DMS 273 (cell line): ENCODE measurements around the gene MAN2C1.
A peak's percentile ranks its signal among the peaks of the same experiment; 100 is the strongest.
"Not testable (repeated sequence)": the region's sequence is repeated elsewhere in the genome, so short reads cannot be mapped to it uniquely, and the experiment has no call there.

Source experiments
- DNase-seq: peaks from one replicate; lab custom pipeline; 2025; ENCODE audit not compliant: unreplicated experiment; lab: John Stamatoyannopoulos, UW

MAN2C1 gene

DNA sequence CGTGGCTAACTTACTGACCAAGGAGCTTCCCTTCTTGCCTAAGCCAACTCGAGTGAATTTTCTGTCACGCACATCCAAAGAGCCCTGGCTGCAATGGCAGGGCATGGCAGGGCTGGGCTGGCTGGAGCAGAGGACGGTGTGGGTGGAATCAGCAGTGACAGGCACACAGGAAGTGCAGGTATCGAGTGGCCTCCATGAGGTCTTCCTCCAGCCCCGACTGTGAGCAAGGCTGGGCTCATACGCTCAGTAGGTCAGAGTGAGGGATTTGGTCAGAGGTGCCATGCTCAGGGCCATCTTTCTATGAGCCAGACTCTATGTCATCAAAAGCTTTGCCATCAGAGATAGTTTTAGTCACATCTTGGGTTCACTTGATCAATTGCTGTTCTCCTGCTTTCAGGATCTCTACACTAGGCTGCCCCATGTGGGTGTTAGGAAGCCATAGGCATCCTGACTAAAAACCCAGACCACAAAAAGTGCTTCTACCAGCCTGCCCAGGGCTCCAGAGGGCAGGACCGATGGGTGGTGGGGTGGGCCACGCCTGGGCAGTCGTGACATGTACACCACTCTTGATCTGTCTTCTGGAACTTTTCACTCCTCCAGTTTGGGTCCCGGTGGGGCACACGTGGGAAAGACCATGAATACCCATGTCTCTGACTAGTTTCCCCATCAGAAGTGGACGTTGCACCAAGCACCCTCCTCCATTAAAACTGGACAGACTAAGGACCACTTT, 55.1 kb downstream of the MAN2C1 start:
- no peak for DNase-seq

DNA sequence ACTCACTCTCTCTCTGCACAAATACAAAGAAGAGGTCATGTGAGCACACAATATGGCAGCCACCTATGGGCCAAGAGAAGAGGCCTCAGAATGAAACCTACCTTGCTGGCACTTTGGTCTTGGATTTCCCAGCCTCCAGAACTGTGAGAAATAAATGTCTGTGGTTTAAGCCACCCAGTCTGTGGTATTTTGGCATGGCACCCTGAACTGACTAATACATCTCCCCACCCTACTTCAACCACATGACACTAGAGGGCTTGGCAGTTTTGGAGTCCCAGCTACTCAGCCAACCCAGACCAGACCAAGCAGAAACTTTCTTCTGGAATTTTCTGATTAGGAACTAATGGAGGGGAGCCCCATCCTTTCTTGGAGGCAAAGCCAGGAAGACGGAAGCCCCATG, 55.9 kb downstream of the MAN2C1 start:
- not testable (repeated sequence) for DNase-seq

DNA sequence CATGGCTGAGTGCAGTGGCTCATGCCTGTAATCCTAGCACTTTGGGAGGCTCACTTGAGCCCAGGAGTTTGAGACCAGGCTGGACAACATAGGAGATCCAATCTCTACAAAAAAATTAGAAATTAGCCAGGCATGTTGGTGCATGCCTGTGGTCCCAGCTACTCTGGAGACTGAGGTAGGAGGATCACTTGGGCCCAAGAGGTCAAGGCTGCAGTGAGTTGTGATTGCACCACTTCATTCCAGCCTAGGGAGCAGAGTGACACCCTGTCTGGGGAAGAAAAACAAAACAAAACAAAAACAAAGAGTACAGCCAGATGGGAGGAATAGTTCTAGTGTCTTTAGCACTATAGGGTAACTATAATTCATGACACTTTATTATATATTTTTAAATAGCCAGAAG, 58.7 kb downstream of the MAN2C1 start:
- no peak for DNase-seq

DNA sequence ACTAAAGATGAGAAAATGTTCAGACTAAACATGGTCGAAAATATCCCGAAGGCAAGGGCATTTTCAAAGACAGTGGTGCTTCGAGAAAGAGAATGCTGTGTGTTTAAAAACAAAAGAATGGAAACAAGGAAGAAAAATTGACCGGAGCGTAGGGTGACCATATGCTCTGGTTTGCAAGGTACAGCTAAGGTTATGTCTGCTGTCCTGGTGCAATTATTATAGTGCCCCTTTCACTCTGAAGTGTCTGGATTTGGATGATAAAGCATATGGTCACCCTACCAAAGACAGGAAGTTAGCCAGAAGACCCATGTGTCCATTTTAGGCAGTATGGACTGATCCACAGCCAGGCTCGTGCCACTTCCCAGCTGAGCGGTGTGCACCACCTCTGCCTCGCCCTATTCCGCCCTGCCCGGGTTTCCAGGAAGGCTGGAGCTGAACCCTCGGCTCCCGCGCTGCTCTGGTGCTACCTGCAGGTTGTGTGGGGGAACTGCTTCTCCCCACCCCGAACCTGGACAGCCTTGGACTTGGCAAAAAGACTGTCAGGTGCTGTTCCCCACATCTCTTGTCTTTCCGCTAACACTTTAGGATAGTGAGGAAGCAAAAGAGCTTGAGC, 60.5 kb downstream of the MAN2C1 start:
- DNase-seq: peak; percentile 84

DNA sequence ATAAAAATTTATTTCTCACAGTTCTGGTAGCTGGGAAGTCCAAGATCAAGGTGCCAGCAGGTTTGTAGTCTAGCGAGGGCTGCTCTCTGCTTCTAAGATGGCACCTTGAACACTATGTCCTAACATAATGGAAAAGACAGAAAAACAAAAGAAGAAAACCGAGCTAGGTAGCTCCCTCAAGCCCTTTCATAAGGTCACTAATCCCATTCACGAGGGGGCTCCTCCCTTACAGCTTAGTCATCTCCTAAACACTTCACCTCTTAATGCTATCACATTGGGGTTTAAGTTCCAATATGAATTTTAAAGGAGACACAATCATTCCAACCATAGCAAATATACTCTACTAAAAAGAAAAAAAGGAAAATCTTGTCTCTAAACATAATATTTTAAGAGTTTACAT, 62.2 kb downstream of the MAN2C1 start:
- no peak for DNase-seq
